IPS-18c (cell line): ENCODE measurements around the gene RFTN1.

Source experiments
- H3K4me3 ChIP-seq: 2 replicates; pipeline ENCODE4 v1.7.0; 2013; ENCODE audit warnings: low read depth, mild to moderate bottlenecking, low read length, moderate library complexity; ENCODE audit not compliant: insufficient read depth
- H3K9me3 ChIP-seq: one replicate; pipeline ENCODE4 v1.6.1; 2013; ENCODE audit warnings: mild to moderate bottlenecking, low read length, moderate library complexity; ENCODE audit not compliant: control insufficient read depth, insufficient read depth

RFTN1 gene

GRCh38 chr3:16439163-16439847 is 74.2 kb downstream of the RFTN1 start:
- H3K4me3 ChIP-seq = no peak overlapping the region
- H3K9me3 ChIP-seq = no peaks in the 10 kb centered on the region

GRCh38 chr3:16437640-16438039 is 75.9 kb downstream of the RFTN1 start:
- H3K9me3 ChIP-seq = no peaks in the 10 kb centered on the region

GRCh38 chr3:16433701-16434151 is 79.8 kb downstream of the RFTN1 start:
- no peak overlapping the region for H3K4me3 ChIP-seq

More at GRCh38 chr3:16437640-16438039, 75.9 kb downstream of the RFTN1 start:
- no peak overlapping the region for H3K4me3 ChIP-seq

GRCh38 chr3:16432714-16433113 is 80.8 kb downstream of the RFTN1 start:
- Histone ChIP-seq H3K4me3 (no peak overlapping the region), H3K9me3 (no peaks in the 10 kb centered on the region)

More at GRCh38 chr3:16433701-16434151, 79.8 kb downstream of the RFTN1 start:
- H3K9me3 ChIP-seq = no peaks in the 10 kb centered on the region

- Histone ChIP-seq H3K9me3 (no peaks in the 10 kb centered on the region), H3K4me3 (no peak overlapping the region)
These were observed 82.5 kb downstream of the RFTN1 start for GRCh38 chr3:16430717-16431630.

GRCh38 chr3:16429086-16429485 is 84.4 kb downstream of the RFTN1 start:
- no peaks in the 10 kb centered on the region for H3K9me3 ChIP-seq
- H3K4me3 ChIP-seq = no peak overlapping the region

- no peaks in the 10 kb centered on the region for H3K9me3 ChIP-seq
- no peak overlapping the region for H3K4me3 ChIP-seq
These were observed 84.9 kb downstream of the RFTN1 start for GRCh38 chr3:16428612-16429011.

GRCh38 chr3:16427103-16427965 is 86.2 kb downstream of the RFTN1 start:
- H3K9me3 ChIP-seq = no peaks in the 10 kb centered on the region
- no peak overlapping the region for H3K4me3 ChIP-seq

- Histone ChIP-seq H3K9me3 (no peaks in the 10 kb centered on the region), H3K4me3 (no peak overlapping the region)
These were observed 86.8 kb downstream of the RFTN1 start for GRCh38 chr3:16426665-16427064.

- H3K4me3 ChIP-seq = no peak overlapping the region
- no peaks in the 10 kb centered on the region for H3K9me3 ChIP-seq
These were observed 87.5 kb downstream of the RFTN1 start for GRCh38 chr3:16426029-16426400.

GRCh38 chr3:16425398-16426028 is 88.0 kb downstream of the RFTN1 start:
- H3K9me3 ChIP-seq = no peaks in the 10 kb centered on the region
- H3K4me3 ChIP-seq = no peak overlapping the region

- Histone ChIP-seq H3K4me3 (no peak overlapping the region), H3K9me3 (no peaks in the 10 kb centered on the region)
These were observed 89.4 kb downstream of the RFTN1 start for GRCh38 chr3:16423947-16424673.

GRCh38 chr3:16423298-16423697 is 90.2 kb downstream of the RFTN1 start:
- H3K4me3 ChIP-seq = no peak overlapping the region
- no peaks in the 10 kb centered on the region for H3K9me3 ChIP-seq

GRCh38 chr3:16419640-16420241 is 93.8 kb downstream of the RFTN1 start:
- Histone ChIP-seq H3K4me3 (no peak overlapping the region), H3K9me3 (no peaks in the 10 kb centered on the region)

GRCh38 chr3:16417945-16418739 is 95.4 kb downstream of the RFTN1 start:
- Histone ChIP-seq H3K4me3 (no peak overlapping the region), H3K9me3 (no peaks in the 10 kb centered on the region)
